Neural cell (in vitro differentiated cells): ENCODE results near the gene PAK5. TPM values are rescaled to one million over a fixed set of nuclear protein-coding genes. Genes with fewer than 3 reads are reported as not detected.

Source experiments
- H2AFZ ChIP-seq: fragments of 200-600, 300-800 bp; sonication (generic), shearing (Covaris generic); 2 replicates; pipeline ENCODE4 v1.6.0; 2014; ENCODE audit warnings: low read depth, mild to moderate bottlenecking, antibody characterized with exemption, low read length, moderate library complexity
- H3F3A ChIP-seq: fragments of 200-600 bp; shearing (Covaris generic); 2 replicates; pipeline ENCODE4 v1.6.1; 2016; ENCODE audit warnings: mild to moderate bottlenecking, moderate library complexity, mixed read lengths, antibody characterized with exemption, low read length; ENCODE audit not compliant: insufficient read depth, poor library complexity, severe bottlenecking
- H3K27ac ChIP-seq: fragments of 200-600, 300-800 bp; sonication (generic), shearing (Covaris generic); 2 replicates; pipeline ENCODE4 v1.5.1; 2014; ENCODE audit warnings: mild to moderate bottlenecking, low read length, moderate library complexity
- H3K27me3 ChIP-seq: fragments of 300-800, 200-600 bp; sonication (generic), shearing (Covaris generic); 2 replicates; pipeline ENCODE4 v1.6.0; 2014; ENCODE audit warnings: mild to moderate bottlenecking, low read depth, low read length, moderate library complexity; ENCODE audit not compliant: insufficient read depth
- H3K36me3 ChIP-seq: fragments of 300-800, 200-600 bp; sonication (generic), shearing (Covaris generic); 2 replicates; pipeline ENCODE4 v1.5.1; 2014; ENCODE audit warnings: mild to moderate bottlenecking, antibody characterized with exemption, low read length, moderate library complexity; ENCODE audit not compliant: insufficient read depth
- H3K4me2 ChIP-seq: fragments of 300-800, 200-600 bp; sonication (generic), shearing (Covaris generic); 2 replicates; pipeline ENCODE4 v1.6.0; 2014; ENCODE audit warnings: mild to moderate bottlenecking, low read length
- H3K4me3 ChIP-seq: fragments of 300-800, 200-600 bp; sonication (generic), shearing (Covaris generic); 2 replicates; pipeline ENCODE4 v1.5.1; 2014; ENCODE audit warnings: mild to moderate bottlenecking, low read length, moderate library complexity
- H3K79me2 ChIP-seq: fragments of 200-600 bp; shearing (Covaris generic); replicated peaks from 2 replicates; pipeline ENCODE4 v1.6.0; 2014; ENCODE audit warnings: mild to moderate bottlenecking, low read length, moderate library complexity; ENCODE audit not compliant: insufficient read depth
- H3K9ac ChIP-seq: fragments of 300-800, 200-600 bp; sonication (generic), shearing (Covaris generic); 2 replicates; pipeline ENCODE4 v1.6.1; 2016; ENCODE audit warnings: mild to moderate bottlenecking, low read length, mixed read lengths
- H3K9me2 ChIP-seq: fragments of 200-600 bp; shearing (Covaris generic); 2 replicates; pipeline ENCODE4 v1.6.1; 2016; ENCODE audit warnings: mild to moderate bottlenecking, low read length, mixed read lengths; ENCODE audit not compliant: insufficient read depth
- H3K9me3 ChIP-seq: fragments of 200-600, 300-800 bp; sonication (generic), shearing (Covaris generic); 2 replicates; pipeline ENCODE4 v1.6.1; 2016; ENCODE audit warnings: mild to moderate bottlenecking, mixed run types, low read length, moderate library complexity, mixed read lengths
- H4K20me1 ChIP-seq: fragments of 200-600 bp; shearing (Covaris generic); 2 replicates; pipeline ENCODE4 v1.6.1; 2016; ENCODE audit warnings: mild to moderate bottlenecking, mixed run types; ENCODE audit not compliant: insufficient read depth
- CTCF ChIP-seq: fragments of 450-650 bp; IDR thresholded peaks from 2 replicates; pipeline ENCODE4 v1.5.1; 2014; ENCODE audit warnings: antibody characterized with exemption, mild to moderate bottlenecking, moderate library complexity; ENCODE audit not compliant: poor library complexity, severe bottlenecking
- EP300 ChIP-seq: fragments of 450-650 bp; conservative IDR thresholded peaks from 2 replicates; pipeline ENCODE4 v1.6.1; 2014; ENCODE audit warnings: antibody characterized with exemption, mild to moderate bottlenecking, moderate library complexity; ENCODE audit not compliant: poor library complexity, severe bottlenecking
- EZH2 ChIP-seq: fragments of 200-600, 300-800 bp; shearing (Covaris generic), sonication (generic); IDR thresholded peaks from 2 replicates; pipeline ENCODE4 v1.6.1; 2014; ENCODE audit warnings: antibody characterized with exemption, low read length, borderline replicate concordance, mild to moderate bottlenecking; ENCODE audit not compliant: insufficient read depth, poor library complexity, severe bottlenecking
- MXI1 ChIP-seq: fragments of 450-650 bp; conservative IDR thresholded peaks from 2 replicates; pipeline ENCODE4 v1.6.1; 2014; ENCODE audit warnings: antibody characterized with exemption, mild to moderate bottlenecking; ENCODE audit not compliant: poor library complexity, severe bottlenecking
- POLR2AphosphoS5 ChIP-seq: IDR thresholded peaks from 2 replicates; pipeline ENCODE4 v1.6.1; 2012
- RAD21 ChIP-seq: fragments of 450-650 bp; conservative IDR thresholded peaks from 2 replicates; pipeline ENCODE4 v1.6.1; 2014; ENCODE audit warnings: antibody characterized with exemption, mild to moderate bottlenecking, moderate library complexity
- REST ChIP-seq: IDR thresholded peaks from 2 replicates; pipeline ENCODE4 v1.6.1; 2012; ENCODE audit warnings: borderline replicate concordance
- SMC3 ChIP-seq: fragments of 450-650 bp; conservative IDR thresholded peaks from 2 replicates; pipeline ENCODE4 v1.6.1; 2014; ENCODE audit warnings: antibody characterized with exemption, mild to moderate bottlenecking, moderate library complexity; ENCODE audit not compliant: poor library complexity
- TAF1 ChIP-seq: IDR thresholded peaks from 2 replicates; pipeline ENCODE4 v1.6.1; 2012; ENCODE audit warnings: low read depth
- polyA plus RNA-seq: library from polyadenylated mRNA; depleted of rRNA; stranded (reverse); fragments of >200 nt; gene quantifications from 2 replicates; pipeline ENCODE4 v1.2.3, GENCODE V29; 2014

PAK5 gene
- polyA plus RNA-seq, 1 donor from 2014 or later: 48.3 TPM

- no peak for TF ChIP-seq EP300
- no peak for TF ChIP-seq MXI1
- TF ChIP-seq TAF1: no peak
- no peak for TF ChIP-seq EZH2
- no peak for TF ChIP-seq RAD21
- TF ChIP-seq CTCF: no peak
- no peak for TF ChIP-seq REST
- TF ChIP-seq SMC3: no peak
- TF ChIP-seq POLR2AphosphoS5: no peak
- no peaks in the 10 kb centered on the region for H3K9me2 ChIP-seq
- no peak overlapping the region for H2AFZ ChIP-seq
- H3K9ac ChIP-seq: no peak overlapping the region
- no peaks in the 10 kb centered on the region for H3K9me3 ChIP-seq
- H4K20me1 ChIP-seq: no peaks in the 10 kb centered on the region
- no peaks in the 10 kb centered on the region for H3K79me2 ChIP-seq
- no peaks in the 10 kb centered on the region for H3F3A ChIP-seq
- H3K27ac ChIP-seq: no peak overlapping the region
- H3K4me3 ChIP-seq: no peak overlapping the region
- H3K36me3 ChIP-seq: no peaks in the 10 kb centered on the region
- H3K4me2 ChIP-seq: no peak overlapping the region
- no peaks in the 10 kb centered on the region for H3K27me3 ChIP-seq
These were observed 166.8 kb downstream of the PAK5 start for GRCh38 chr20:9672027-9672426.

GRCh38 chr20:9668381-9668780, 170.5 kb downstream of the PAK5 start:
- Histone ChIP-seq H3K36me3 (no peaks in the 10 kb centered on the region), H3K27ac (no peak overlapping the region), H3K79me2 (no peaks in the 10 kb centered on the region), H3K9me3 (no peaks in the 10 kb centered on the region), H3K4me3 (no peak overlapping the region), H2AFZ (no peak overlapping the region), H3K27me3 (no peaks in the 10 kb centered on the region), H3K9ac (no peak overlapping the region), H3K9me2 (no peaks in the 10 kb centered on the region), H3K4me2 (no peak overlapping the region), H3F3A (no peaks in the 10 kb centered on the region), H4K20me1 (no peaks in the 10 kb centered on the region)
- no peak for TF ChIP-seq TAF1
- no peak for TF ChIP-seq MXI1
- TF ChIP-seq RAD21: no peak
- no peak for TF ChIP-seq CTCF
- TF ChIP-seq REST: no peak
- no peak for TF ChIP-seq EZH2
- TF ChIP-seq SMC3: no peak
- TF ChIP-seq POLR2AphosphoS5: no peak
- no peak for TF ChIP-seq EP300
